T-helper 9 cell (primary cell): ENCODE results near the gene TFF2.

ENCODE experiments used
- DNase-seq: peaks from one replicate; pipeline ENCODE4 v3.0.0-alpha.2; 2020

The TFF2 gene

GRCh38 chr21:42365770-42366169 lies 15.0 kb upstream of the TFF2 start:
- no peak for DNase-seq

GRCh38 chr21:42364304-42364865 lies 13.6 kb upstream of the TFF2 start:
- DNase-seq, result no peak

- DNase-seq, result no peak
These were observed 12.5 kb upstream of the TFF2 start for GRCh38 chr21:42363312-42363711.

- DNase-seq, result no peak
These were observed 11.9 kb upstream of the TFF2 start for GRCh38 chr21:42362700-42363099.

DNA sequence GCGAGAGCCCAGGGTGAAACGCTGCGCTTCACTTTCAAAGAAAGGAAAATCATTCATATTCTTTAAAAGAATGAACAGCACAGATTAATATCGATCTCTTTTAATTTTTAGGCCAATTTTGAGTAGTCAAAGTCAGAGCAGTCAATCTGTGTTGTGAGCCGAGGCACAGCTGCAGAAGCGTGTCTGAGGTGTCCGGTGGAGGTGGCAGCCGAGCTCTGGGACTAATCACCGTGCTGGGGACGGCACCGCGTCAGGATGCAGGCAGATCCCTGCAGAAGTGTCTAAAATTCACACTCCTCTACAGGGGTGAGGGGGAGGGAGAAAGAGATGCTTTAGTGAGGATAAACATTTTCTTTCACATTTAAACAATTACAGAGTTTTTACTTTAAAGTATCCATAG lies 11.4 kb upstream of the TFF2 start:
- no peak for DNase-seq

DNA sequence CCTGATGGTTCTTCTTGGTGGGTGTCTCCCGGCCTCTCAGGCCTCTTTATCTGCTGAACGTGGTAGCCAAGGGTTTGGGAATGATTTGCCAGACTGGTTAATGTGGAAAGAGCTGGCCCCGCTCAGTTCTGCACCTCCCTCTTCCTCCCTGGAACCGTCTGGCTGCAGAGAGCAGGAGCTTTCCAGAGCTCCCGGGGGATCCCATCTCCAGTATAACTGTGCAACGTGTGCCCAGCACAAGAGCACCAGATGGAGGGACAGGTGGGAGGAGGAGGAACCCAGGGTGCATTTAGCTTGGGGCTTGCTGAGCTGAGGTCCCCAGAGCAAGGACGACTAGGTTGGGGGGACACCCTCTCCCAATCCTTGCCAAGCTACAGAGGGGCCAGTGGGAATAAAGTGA lies 10.5 kb upstream of the TFF2 start:
- DNase-seq, result no peak

DNA sequence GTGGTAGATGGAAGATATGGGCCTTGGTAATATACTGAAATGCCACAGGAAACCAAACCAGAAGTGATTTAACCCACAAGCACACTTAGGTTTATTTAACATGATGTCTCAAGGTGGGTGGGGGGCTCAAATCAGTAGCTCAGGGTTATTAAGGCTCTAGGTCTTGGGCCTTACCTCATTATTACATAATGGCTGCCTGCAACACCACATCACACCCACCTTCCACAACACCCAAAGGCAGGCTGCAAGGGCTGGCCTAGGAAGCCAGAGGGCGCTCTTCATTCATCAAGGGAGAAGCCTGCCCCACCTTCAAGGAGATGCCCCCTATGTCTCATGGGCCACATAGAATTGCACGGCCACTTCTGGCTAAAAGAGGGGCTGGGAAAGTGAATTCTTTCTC lies 9.5 kb upstream of the TFF2 start:
- DNase-seq, result no peak

GRCh38 chr21:42358937-42359336 lies 8.1 kb upstream of the TFF2 start:
- no peak for DNase-seq

- no peak for DNase-seq
These were observed 7.5 kb upstream of the TFF2 start for GRCh38 chr21:42358261-42358660.

DNA sequence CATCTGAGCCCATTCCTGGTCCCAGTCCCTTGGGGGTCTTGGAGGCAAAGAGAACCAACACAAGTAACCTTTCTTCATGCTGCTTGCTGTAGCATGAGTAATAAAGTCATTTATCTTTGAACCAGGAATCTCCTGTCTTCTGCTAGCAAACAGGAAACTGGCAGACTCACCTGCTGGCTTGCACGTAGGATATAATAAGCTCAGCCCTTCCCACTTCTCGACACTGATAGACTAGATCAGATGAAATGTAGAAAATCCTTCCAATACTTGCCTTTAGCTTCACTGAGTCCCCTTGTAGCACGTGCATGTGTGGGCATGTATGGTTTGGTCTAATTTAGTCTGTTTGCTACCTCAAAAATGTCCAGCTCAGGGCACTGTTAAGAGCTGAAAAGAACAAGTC lies 6.5 kb upstream of the TFF2 start:
- no peak for DNase-seq

- no peak for DNase-seq
These were observed 5.9 kb upstream of the TFF2 start for GRCh38 chr21:42356650-42357049.

DNA sequence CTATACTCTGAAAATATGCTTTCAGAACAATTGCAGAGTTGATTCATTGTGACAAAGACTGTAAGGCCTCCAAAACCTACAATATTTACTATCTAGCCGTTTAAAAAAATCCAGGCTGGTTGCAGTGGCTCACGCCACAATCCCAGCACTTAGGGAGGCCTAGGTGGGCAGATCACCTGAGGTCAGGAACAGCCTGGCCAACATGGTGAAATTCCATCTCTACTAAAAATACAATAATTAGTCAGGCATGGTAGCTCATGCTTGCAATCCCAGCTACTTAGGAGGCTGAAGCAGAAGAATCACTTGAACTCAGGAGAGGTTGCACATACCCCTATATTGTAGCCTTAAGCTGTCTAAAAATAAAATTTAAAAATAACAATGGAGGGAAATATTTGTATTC lies 5.3 kb upstream of the TFF2 start:
- no peak for DNase-seq

DNA sequence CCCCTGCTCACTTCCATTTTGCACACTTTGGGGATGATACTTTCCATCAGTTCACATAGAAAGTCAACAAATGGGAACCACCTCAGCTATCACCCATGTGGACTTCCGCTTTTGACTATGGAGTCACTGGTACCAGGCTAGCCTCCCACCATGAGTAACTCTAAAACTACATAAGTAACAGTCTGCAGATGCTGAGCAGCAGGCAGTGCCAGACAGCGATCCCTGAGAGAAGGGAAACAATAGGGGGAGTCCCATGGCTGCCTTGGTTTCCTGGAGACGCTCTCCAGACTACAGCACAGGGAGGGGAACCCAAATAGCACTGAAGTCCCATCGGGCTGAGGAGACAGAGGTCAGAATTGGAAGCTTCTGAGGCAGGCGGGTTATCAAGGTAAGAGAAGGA lies 2.8 kb upstream of the TFF2 start:
- no peak for DNase-seq

GRCh38 chr21:42352441-42353095 lies 1.8 kb upstream of the TFF2 start:
- no peak for DNase-seq

DNA sequence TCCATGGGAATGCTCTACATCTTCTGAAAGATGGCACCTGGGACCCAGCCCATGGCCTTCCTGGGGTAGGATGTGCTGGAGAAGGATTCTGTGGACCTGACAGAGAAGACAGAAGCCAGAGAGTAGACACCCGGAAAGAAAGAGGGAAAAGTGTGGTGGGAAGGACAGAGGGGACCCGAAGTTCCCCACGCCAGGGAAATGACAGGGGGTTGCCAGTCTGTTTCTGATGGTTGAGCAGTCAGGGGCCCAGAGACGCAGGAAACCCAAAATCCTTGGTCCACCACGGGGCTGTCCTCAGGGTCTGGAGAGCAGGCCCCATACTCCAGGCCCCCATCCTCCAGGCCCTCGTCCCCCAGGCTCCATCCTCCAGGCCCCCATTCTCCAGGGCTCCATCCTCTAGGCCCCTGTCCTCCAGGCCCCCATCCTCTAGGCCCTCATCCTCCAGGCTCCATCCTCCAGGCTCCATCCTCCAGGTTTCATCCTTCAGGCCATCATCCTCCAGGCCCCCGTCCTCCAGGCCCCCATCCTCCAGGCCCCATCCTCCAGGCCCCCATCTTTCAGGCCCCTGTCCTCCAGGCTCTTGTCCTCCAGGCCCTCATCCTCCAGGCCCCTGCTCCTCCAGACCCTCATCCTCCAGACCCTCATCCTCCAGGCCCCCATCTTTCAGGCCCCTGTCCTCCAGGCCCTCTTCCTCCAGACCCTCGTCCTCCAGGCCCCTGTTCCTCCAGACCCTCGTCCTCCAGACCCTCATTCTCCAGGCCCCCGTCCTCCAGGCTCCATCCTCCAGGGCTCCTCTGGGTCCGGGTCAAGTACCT lies 1.0 kb upstream of the TFF2 start:
- no peak for DNase-seq

DNA sequence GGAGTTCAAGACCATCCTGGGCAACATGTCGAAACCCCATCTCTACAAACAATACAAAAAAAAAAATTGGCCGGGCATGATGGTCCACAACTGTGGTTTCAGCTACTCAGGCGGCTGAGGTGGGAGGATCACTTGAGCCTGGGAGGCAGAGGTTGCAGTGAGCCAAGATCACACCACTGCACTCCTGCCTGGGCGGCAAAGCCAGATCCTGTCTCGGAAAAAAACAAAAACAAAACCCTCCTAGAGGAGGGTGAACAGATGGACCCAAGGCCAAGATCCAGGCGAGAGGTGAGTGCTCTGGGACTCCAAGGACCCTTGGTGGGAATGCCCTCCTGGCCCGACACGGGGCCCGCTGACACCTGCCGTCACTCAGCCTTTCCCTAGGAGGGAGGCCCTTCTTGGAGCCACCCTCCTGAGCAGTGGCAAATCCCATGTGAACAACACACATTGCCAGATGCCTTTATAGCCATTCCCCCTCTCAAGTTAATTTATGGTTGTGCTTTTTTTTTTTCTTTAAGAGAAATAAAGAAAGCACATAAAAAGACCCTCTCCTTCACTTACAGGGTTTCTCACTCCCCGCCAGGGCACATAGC lies 380 bp downstream of the TFF2 start:
- DNase-seq, result no peak

GRCh38 chr21:42349420-42350317 lies 1.1 kb downstream of the TFF2 start:
- DNase-seq, result no peak

GRCh38 chr21:42348762-42349161 lies 2.0 kb downstream of the TFF2 start:
- no peak for DNase-seq

DNA sequence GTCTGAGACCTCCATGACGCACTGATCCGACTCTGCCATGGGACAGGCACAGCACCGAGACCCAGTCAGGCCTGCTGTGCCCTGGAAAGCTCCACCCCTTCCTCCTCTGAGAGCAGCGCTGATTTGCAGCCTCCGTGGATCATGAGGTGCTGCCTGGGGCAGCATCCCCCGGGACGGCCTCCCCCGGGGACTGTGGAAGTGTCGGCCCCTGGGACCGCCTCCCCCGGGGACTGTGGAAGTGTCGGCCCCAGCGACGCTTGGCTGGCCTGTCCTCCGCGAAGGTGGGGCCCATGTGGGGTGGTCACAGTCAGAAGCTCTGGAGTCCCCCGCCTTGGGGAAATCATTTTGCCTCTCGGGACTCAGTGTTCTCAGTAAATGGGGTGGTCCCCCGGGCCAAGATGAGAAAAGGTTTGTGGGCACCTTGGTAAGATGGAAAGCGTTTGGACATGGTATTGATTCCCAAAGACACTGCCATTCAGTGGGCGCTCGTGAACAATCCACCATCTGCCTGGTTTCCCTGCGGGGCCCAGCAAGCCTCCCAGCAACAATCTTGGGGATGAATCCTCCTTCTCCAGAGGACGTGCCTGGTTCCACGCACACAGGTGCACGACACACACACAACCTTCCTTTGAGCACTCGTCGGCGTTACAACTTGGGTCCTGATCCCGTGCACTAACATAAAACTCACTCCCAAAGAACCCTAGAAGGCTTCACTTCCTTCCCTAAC lies 3.0 kb downstream of the TFF2 start:
- DNase-seq, result no peak

DNA sequence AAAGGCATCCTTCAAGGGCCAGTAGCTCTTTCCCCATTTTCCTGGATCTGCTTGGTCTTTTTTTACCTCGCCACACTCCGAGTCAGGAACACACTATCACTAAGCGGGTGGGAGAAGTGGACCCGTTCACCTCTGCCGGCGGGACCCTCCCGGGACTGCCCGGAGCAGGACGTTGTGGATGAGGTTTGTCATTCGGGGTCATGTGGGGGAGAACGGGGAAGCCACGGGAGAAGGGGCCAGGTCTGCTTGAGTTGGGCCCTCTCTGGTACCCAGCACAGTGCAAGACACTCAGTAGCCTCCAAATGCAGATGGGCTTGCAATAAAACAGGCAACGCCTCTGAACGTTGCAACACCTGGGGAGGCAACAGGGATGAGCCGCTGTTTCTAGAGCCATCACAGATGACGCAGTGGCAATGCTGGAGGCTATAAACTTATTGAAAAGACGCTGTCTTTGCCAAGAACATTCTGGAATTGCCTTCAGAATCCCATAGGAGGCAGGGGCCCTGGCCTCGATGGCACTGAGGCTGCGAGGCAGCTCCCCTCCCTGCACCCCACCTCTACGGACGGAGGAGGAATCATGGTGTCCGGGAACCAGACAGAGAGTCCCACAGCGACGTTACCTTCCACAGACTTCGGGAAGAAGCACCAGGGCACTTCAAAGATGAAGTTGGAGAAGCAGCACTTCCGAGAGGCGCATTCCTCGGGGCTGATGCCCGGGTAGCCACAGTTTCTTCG lies 3.8 kb downstream of the TFF2 start:
- DNase-seq, result no peak

GRCh38 chr21:42346441-42346840 lies 4.4 kb downstream of the TFF2 start:
- no peak for DNase-seq
